ENCODE data around the gene GATAD2A. TPM values are rescaled to one million over a fixed set of nuclear protein-coding genes. Genes with fewer than 3 reads are reported as not detected.

Gene GATAD2A
- total and polyA plus RNA-seq, 2 of the 8 experiments (the other 6 are each of a cell fraction or from before 2014, with no cell fraction given): 38.4 to 205 TPM

DNA sequence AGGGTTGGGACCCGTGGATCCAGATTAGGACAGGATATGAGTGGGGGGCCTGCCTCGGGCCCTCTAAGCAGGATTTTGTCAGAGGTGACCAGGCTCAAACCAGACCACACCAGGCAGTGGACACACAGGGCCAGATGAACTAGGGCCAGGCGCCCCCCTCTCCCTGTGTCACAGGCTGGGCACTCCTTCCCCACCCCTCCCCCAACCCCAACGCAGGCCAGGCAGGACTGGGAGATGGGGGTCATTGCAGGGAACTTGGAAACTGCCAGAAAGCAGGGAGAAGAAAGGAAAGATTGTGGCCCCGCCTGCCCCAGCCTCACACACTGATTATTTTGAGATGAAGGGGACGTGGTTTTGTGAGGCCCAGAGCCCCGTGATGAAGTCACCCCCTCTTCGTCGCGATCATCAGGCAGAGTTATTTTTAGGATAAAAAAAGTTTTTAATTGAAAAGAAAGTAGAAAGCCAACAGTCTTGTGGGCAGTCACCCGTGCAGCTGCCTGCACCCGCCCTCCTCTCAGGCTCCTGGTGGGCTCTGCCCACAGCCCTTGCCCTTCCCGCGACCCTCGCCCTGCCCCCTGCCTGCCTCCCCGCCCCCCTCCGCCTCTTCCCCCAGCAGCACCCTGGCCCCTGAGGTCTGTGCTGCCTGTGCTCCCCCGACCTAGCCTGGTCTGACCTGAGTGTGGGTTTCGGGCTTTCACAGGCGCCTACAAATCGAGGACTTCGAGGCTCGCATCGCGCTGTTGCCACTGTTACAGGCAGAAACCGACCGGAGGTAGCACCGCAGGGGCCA lies 121.3 kb downstream of the GATAD2A start (continued):
- TF ChIP-seq, protein P1, sequence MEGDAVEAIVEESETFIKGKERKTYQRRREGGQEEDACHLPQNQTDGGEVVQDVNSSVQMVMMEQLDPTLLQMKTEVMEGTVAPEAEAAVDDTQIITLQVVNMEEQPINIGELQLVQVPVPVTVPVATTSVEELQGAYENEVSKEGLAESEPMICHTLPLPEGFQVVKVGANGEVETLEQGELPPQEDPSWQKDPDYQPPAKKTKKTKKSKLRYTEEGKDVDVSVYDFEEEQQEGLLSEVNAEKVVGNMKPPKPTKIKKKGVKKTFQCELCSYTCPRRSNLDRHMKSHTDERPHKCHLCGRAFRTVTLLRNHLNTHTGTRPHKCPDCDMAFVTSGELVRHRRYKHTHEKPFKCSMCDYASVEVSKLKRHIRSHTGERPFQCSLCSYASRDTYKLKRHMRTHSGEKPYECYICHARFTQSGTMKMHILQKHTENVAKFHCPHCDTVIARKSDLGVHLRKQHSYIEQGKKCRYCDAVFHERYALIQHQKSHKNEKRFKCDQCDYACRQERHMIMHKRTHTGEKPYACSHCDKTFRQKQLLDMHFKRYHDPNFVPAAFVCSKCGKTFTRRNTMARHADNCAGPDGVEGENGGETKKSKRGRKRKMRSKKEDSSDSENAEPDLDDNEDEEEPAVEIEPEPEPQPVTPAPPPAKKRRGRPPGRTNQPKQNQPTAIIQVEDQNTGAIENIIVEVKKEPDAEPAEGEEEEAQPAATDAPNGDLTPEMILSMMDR (IDR thresholded peaks at IDR 0.05; ENCODE audit: control extremely low read depth in 1 of 3, insufficient read depth in 1 of 3, low read depth in 1 of 3, low read length in 3 of 3): no peak
- TF ChIP-seq KDM1A (IDR thresholded peaks at IDR 0.05; ENCODE audit: borderline replicate concordance, low read length) (no peak), BACH1 (IDR thresholded peaks at IDR 0.05; ENCODE audit: low read length) (no peak), CEBPB (IDR thresholded peaks at IDR 0.05; ENCODE audit: low read depth, low read length) (no peak), RAD21 (IDR thresholded peaks at IDR 0.05 in 1 of 2, conservative IDR thresholded peaks at IDR 0.05 in 1 of 2; ENCODE audit: low read depth in 2 of 2, low read length in 2 of 2) (no peak)

All from H1 (cell line).